Stimulated activated CD4-positive, alpha-beta T cell treated with anti-CD3 and anti-CD28 coated beads, TNF-alpha, amount 100 ng/mL, for 4 hours (primary cell): ENCODE measurements around the gene AIF1L.

ENCODE experiments used
- DNase-seq, 3 experiments: peaks; one replicate each; pipeline ENCODE4 v3.0.0-alpha.2; 2020; ENCODE audit warnings: low read depth in 3 of 3

AIF1L gene

DNA sequence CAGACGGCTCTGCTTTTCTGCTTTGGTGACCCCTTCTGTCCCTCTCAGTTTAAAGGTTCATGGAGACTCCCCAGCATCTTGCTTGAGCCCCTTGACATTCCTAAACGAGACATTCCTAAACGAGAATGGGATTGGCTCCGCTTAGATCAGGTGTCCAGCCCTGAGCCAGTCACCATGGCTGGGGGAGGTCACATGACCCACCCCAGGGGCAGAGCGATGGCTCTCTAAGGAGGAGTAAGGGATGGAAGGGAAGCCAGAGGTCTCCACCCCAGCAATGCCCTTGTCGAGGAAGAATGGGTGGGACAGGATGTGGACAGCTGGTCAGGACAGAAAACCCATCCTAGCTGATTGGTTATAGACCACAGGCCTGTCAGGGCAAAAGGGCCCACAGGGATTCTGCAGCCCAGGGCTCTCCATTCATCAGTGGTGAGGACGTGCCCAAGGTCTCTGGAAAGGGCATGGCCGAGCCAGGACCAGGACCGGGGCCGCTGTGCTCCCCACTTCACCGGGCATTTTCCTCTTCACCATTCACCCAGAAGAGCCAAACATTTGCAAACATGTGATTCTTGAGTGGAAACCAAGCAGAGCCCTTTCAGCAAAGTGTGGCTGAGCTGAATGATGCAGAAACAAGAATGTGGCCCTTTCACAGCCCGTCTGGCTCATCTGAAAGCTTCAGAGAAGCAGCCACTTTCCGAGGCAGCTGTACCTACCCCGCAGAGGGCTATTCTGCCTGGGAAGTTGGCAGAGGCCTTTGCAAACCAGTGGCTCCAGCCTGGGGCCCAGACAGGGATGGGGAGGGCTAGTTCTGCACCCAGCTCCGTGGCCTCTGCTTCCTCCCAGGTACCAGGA lies 19.8 kb upstream of the AIF1L start:
- no peak for DNase-seq

DNA sequence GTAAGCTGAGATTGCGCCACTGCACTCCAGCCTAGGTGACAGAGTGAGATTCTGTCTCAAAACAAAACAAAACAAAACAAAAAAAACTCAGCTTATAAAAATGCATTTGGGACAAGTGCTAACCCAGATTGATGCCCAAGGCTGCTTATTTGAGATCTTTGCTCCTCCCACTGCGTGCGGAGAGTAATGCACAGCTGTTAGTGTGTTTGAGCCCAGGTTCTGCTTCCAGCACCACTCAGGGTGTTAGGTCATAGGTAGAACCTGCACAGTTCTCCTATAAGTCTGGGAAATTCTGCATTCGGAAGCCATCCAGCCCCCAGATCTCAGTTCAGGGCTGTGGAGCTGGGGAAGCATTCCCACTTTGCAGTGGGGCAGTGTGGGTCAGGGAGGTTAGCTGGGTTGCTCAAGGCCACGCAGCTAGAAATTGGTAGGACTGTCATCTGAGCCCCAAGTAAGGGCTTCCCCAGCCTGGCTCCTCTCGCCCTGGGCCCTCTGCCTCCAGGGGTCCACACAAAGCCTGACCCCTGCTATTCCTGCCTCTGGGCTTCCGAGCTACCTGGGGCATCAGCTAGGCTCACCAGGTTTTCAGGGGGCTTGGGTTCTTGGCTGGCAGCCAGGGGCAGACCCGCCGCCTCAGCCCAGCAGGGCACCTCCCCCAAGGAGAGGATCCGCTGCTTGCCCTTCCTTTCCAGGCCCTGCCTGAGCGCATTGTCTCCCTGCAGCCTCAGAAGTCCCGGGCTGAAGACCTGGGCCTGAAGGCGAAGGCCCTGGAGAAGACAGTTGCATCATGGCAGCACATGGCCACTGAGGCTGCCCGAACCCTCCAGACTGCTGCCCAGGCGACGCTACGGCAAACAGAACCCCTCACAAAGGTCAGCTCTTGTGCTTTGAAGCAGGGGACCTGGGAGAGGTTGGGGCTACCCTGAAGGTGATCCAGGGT lies 17.6 kb upstream of the AIF1L start:
- no peak for DNase-seq

DNA sequence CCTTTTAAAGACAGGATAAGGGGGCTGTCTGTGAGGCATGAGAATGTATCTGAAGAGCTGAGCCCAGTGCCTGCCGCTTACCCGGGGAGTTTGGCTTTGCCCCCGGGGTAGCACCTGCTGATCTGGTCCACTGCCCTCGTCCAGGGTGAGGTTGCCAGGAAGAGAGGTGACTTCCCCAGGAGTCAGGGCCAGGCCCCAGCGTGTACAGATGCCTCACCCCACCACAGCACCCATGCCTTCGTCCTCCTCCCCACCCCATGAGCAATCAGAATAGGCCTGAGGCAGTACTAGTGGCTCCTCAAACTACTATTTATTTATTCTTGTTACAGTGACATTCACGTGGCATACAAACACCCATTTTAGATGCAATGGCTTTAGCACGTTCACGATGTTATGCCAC lies 15.7 kb upstream of the AIF1L start:
- no peak for DNase-seq

DNA sequence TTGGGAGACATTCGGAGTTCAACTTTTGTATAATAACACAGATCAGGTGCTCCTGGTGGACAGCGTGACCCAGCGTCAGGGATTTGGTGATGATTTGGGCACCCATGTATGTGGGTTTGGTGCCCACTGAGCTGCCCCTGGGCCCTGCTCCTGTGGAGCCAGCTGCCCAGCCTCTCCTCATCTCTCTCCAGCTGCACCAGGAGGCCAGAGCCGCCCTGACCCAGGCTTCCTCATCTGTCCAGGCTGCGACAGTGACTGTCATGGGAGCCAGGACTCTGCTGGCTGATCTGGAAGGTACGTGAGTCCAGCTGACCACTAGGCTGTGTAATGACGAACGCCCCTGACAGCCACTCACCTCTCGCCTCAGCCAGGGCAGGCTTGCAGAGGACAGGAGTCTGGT lies 14.5 kb upstream of the AIF1L start:
- DNase-seq: no peak

DNA sequence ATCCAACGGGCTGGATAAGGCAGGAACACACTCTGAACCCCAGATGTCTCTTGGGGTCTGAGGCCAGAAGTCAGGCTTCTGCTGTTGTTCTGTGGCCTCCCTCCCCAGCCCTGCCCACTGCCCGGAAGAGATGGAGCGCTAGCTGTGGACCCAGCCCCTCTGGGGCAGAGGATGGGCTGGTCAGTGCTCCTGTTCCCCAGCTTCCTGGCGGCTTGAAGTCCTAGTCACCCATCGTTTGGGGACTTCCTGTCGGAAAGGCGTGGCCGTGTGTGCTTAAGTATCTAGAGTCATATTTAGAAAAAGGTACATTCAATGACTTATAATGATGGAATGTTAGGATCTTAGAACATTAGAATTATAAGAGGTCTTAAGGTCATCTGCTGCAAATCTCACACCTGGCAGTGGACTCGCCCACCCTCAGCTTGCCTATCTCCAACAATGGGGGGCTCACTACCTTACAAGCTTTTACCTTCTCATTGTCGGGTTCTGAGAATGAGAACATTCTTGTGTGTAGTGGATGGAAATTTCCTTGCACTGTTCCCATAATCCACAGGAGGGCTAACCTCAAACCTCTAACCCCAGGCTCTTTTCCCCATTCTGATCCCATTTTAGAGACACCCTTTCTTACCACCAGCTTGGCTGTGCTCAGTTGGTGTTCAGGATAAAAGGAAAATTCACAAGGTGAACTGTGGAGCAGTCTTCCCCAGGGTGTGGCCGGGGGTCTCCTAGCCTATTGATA lies 13.4 kb upstream of the AIF1L start:
- no peak for DNase-seq

DNA sequence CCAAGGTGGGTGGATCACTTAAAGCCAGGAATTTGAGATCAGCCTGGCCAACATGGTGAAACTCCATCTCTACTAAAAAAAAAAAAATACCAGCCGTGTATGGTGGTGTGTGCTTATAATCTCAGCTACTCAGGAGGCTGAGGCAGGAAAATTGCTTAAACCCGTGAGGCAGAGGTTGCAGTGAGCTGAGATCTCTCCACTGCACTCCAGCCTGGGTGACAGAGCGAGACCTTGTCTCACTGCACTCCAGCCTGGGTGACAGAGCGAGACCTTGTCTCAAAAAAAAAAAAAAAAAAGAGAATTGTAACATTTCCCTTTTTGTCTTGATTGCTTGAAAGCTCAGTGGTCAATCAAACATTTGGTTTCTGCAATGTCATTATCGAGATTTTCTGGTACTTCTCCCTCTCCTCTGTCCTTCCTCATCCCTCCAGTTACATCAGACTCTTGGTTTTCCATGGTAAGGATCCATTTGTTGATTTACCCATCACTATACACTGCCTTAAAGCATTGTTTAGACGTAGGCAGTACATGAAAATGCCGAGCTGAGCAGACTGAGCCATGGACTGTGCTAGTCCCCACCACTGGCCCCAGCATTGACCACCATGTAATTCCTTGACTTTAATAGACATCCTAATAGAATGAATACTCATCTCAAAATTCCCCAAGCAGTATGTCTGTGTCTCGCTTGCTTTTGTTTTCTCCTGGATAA lies 11.5 kb upstream of the AIF1L start:
- no peak for DNase-seq

DNA sequence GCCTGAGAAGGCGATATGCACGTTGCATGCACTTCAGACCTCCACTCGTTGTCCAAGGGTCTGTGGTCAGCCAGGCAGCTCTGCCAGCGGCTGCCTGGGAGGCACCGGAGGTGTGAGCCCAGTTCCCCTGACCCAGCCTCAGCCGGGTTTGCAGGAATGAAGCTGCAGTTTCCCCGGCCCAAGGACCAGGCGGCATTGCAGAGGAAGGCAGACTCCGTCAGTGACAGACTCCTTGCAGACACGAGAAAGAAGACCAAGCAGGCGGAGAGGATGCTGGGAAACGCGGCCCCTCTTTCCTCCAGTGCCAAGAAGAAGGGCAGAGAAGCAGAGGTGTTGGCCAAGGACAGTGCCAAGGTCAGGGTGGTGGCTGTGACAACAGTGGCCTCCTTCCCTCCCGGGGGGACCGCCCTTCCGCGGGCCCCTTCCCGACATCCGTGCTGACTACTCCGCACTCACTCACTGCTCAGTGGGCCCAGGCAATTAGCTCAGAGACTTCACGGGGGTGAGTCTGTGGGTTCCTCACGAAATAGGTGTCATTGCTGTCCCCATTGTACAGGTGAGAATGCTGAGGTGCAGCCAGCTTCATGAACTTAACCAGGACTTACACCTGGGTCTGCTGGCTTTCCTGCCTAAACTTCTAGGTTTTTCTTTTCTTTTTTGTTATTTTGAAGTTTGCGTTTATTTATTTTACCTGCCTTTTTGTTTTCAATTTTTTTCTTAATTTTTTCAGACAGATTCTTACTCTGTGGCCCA lies 10.8 kb upstream of the AIF1L start:
- no peak for DNase-seq

DNA sequence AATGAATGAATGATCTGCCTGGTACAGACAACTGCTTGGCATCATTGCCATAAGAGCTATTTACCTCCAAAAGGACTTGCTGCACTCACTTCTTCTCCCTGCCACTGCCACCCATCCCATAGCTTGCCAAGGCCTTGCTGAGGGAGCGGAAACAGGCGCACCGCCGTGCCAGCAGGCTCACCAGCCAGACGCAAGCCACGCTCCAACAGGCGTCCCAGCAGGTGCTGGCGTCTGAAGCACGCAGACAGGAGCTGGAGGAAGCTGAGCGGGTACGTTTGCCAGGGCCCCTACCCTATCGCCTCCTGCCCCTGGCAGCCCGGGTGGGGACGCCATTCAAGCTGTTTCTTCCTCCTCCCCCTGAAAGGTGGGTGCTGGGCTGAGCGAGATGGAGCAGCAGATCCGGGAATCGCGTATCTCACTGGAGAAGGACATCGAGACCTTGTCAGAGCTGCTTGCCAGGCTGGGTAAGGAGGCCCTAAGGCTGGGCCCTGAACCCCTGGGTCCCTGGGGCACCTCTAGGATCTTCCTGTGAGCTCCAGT lies 8.9 kb upstream of the AIF1L start:
- no peak for DNase-seq

DNA sequence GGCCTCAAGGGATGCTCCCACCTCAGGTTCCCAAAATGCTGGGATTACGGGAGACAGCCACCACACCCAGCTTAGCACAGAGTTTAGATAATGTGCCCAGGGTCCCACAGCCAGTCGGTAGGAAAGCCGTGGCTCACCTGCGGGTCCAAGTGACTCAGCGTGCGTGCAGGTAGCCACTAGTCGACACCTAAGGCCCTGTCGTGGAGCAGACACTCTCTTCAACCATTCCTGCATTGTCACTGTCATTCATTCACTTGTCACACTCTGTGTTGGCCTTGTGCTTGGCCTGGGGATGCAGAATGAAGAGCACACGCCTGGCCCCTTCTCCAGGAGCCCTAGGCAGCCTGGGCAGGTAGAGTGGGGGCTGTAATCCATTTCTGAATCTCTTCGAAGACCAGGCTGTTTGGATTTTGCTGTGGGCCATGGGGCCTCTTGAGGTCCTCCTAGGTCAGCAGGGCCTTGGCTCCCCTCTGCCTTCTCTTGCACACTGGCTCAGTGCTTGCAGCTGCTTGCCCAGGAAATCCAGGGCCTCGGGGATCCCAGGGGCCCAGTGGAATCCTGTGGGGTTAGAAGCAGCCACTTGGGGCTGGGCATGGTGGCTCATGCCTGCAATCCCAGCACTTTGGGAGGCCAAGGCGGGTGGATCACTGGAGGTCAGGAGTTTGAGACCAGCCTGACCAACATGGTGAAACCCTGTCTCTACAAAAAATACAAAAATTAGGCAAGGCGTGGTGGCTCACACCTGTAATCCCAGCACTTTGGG lies 6.1 kb upstream of the AIF1L start:
- no peak for DNase-seq

DNA sequence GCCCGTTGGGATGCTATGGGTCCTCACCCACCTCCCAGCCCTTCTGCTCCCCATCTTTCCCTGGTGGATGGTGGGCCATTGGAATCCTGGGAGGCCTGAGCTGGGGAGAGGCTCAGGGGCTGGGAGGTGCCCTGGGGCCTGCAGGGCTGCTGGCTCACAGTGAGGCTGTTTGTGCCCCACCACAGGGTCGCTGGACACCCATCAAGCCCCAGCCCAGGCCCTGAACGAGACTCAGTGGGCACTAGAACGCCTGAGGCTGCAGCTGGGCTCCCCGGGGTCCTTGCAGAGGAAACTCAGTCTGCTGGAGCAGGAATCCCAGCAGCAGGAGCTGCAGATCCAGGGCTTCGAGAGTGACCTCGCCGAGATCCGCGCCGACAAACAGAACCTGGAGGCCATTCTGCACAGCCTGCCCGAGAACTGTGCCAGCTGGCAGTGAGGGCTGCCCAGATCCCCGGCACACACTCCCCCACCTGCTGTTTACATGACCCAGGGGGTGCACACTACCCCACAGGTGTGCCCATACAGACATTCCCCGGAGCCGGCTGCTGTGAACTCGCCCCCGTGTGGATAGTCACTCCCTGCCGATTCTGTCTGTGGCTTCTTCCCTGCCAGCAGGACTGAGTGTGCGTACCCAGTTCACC lies 4.9 kb upstream of the AIF1L start:
- DNase-seq: no peak

DNA sequence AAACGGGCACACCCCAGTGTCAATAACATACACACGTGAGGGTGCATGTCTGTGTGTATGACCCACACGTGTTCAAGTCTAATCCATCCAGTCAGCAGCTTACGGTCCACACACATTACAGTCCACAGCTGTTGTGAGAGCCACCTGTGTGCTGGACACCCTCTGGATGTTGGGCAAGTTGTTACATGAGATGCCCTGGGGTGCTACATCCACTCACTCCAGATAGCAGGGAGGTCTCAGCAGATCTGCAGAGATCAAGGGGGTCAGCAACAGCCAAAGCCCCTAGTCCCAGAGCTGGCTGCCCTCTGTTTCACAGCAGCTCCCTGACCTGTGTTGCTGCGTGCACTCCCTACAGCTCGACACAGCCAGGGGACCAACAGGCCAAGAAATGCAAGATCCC lies 4.3 kb upstream of the AIF1L start:
- no peak for DNase-seq

DNA sequence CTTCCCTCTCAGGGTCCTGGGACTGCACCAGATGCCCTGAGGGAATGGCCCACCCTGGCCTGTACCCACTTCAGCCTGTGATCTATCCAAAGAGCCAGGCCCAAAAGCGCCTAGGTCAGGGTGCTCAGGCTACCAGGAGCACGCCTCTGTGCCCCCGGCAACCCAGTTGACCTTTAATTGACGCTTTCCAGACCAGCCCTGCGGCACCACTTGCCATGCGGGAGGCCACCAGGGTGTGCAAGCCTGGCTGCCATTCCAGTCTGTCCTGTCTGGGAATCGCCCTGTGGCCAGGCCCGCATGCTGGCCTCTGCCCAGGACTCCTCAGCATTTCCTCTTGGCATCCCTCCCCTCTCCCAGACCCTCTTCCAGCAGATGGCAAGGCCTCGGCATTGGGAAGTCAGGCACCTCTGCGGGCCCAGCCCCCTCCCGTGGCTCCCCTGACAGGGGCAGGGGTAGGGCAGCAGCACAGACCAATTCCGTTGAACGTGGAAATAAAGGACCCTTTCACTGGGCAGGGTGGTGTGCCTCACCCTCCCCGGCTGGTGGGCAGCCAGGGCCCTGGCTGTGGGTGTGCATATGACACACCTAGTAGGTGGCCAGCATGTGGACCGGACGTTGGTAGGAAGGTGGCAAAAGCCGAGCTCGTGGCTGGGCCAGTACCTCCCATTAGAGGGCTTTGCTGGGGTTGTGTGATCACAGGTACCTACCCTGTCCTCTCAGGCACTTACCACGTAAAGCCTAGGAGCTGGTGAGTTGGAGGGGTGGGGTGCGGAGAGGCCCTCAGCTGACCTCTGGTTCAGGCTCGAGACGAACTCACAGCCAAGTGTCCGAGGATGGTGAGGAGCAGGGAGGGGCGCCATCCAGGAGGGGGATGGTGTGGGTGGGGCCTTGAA lies 3.5 kb upstream of the AIF1L start:
- DNase-seq: no peak

DNA sequence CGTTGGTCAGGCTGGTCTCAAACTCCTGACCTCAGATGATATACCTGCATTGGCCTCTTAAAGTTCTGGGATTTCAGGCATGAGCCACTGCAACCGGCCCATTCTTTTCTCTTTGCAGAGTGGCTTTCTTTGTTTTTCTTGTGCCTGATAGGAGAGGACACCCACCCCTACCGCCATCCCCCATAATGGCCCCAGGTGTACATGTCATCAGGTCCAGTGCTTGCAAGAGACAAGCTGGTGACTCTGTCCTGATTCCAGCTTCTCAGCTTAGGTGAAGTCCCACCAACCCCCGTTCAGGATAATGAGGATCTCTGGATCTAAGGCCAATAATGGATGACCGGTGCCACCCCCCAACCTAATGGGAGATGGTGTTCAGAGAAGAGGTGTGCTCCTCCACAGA lies 2.3 kb upstream of the AIF1L start:
- DNase-seq: no peak

DNA sequence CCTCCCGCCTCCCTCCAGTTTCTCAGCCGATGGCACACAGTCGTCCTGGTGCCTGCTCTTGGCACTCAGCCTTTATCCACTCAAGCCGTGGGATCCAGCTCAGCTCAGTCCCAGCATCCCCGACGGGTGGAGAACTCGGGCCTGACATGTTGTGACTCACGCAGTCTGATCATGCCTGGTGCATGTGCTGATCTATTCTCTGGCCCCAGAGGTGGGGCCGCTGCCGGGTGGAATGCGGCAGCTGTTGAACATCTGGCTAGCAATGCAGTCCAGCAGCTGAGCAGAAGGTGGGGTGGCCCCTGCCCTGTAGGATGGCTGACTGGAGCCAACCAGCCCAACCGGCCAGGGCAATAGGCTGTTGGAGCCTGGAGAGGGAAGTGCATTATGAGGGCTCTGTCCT lies 1.7 kb upstream of the AIF1L start:
- no peak for DNase-seq

DNA sequence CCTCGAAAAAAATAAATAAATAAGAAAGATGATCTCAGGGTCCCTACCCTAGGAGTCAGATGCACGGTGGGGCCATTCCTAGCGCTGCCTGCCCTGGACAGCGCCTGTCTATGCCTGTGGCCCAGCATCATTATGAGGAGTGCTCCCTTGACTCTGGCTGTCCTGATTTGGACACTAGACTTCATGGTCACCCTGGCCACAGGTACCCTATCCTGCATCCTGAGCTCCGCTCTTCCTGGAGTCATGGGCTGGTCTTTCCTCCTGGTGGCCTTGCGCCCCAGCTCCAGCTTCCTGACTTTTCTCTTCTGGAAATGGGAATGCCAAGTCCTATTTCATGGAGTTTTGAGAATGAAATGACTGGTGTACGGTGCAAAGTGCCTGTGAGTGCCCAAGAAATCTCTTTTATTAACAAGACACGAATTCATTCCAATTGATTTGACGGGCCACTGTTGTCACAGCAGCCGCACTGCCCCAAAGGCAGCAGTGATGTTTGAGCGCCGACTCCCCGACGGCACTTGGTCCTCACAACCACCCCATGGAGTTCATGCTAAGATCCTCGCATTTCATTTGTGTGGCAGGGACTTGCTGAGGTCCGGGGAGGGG lies 564 bp upstream of the AIF1L start:
- no peak for DNase-seq

DNA sequence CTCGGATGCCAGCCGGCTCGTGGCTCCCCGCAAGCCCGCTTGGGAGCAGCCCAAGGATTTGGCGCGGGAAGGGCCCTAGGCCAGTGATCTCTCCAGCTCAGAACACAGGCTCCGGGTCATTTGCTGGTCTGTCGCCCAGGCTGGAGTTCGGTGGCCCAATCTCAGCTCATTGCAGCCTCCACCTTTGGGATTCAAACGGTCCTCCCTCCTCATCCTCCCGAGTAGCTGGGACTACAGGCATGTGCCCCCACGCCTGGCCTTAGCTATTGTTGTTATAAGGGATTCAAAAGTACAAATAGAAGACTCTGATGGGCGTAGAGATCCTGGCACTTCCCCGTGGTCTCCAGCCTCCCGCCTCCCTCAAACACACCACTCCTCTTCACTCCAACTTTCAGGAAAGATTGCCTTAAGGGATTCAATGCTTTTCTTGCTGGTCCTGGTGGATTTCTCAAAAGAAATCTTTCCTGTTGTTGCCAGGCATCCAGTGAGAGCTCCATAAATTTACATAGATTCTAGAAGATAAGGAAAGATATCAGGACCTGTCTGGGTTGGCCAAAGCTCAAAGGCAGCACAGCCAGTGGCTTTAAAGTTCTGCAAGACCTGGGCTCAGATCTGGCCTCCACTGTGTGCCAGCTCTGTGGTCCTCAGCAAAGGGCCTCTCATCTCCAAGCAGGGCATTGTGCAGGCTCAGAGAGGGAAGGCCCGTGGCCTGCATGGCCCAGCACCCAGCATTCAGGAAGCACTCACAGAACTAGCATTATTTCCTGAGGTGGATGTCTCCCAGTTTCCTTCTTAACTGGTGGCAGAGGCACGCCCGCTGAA lies 1.0 kb downstream of the AIF1L start:
- no peak for DNase-seq

DNA sequence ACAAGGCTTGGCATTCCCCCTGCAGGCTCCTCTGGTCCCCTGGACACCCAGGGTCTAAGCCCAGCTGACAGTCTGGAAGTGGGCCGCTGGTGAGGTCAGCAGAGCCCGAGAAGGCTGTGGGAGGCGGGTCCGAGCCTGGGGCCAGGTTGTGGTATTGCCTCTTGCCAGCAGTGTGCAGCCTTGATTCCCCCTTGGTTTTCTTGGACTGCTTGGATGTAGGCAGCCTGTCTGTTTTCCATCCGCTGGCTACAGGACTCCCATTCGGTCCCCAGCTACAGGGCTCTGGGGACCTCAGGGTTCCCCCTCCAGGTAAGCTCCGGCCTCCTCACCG lies 1.6 kb downstream of the AIF1L start:
- no peak for DNase-seq
